Neural progenitor cell (in vitro differentiated cells): ENCODE measurements around the gene LMF1. TPM values are rescaled to one million over a fixed set of nuclear protein-coding genes. Genes with fewer than 3 reads are reported as not detected.

ENCODE experiments used
- DNase-seq: peaks from one replicate; pipeline ENCODE4 v3.0.0-alpha.2; 2016; ENCODE audit warnings: low spot score
- H2AFZ ChIP-seq: fragments of 200-600 bp; sonication (generic); replicated peaks from 2 replicates; pipeline ENCODE4 v1.6.1; 2016; ENCODE audit warnings: antibody characterized with exemption
- H3F3A ChIP-seq: fragments of 200-600 bp; sonication (generic); 2 replicates; pipeline ENCODE4 v1.6.1; 2016; ENCODE audit warnings: antibody characterized with exemption, low read depth
- H3K27ac ChIP-seq: fragments of 200-600 bp; sonication (generic); 2 replicates; pipeline ENCODE4 v1.5.1; 2016; ENCODE audit warnings: mild to moderate bottlenecking
- H3K27me3 ChIP-seq: fragments of 200-600 bp; sonication (generic); 2 replicates; pipeline ENCODE4 v1.6.1; 2016; ENCODE audit warnings: mild to moderate bottlenecking, moderate library complexity
- H3K36me3 ChIP-seq: fragments of 200-600 bp; sonication (generic); 2 replicates; pipeline ENCODE4 v1.5.1; 2016
- H3K4me1 ChIP-seq: fragments of 200-600 bp; sonication (generic); 2 replicates; pipeline ENCODE4 v1.6.1; 2016; ENCODE audit warnings: mixed run types
- H3K4me2 ChIP-seq: fragments of 200-600 bp; sonication (generic); 2 replicates; pipeline ENCODE4 v1.6.1; 2016
- H3K4me3 ChIP-seq: fragments of 200-600 bp; sonication (generic); 2 replicates; pipeline ENCODE4 v1.5.1; 2016
- H3K79me2 ChIP-seq: fragments of 200-600 bp; sonication (generic); 2 replicates; pipeline ENCODE4 v1.6.1; 2016; ENCODE audit warnings: low read depth
- H3K9ac ChIP-seq: fragments of 200-600 bp; sonication (generic); 2 replicates; pipeline ENCODE4 v1.6.1; 2016
- H3K9me3 ChIP-seq: fragments of 200-600 bp; sonication (generic); 2 replicates; pipeline ENCODE4 v1.5.1; 2016; ENCODE audit warnings: low read depth
- H4K20me1 ChIP-seq: fragments of 200-600 bp; sonication (generic); 2 replicates; pipeline ENCODE4 v1.6.1; 2016; ENCODE audit warnings: low read depth
- H3K27ac Mint-ChIP-seq: 3 replicates; pipeline ENCODE4 v1.8.0; 2021; ENCODE audit warnings: mixed read lengths
- H3K27me3 Mint-ChIP-seq: 2 replicates; pipeline ENCODE4 v1.8.0; 2022; ENCODE audit warnings: low read depth, mild to moderate bottlenecking, inconsistent platforms, moderate library complexity, mixed read lengths; ENCODE audit not compliant: insufficient read depth
- H3K36me3 Mint-ChIP-seq: 3 replicates; pipeline ENCODE4 v1.8.0; 2021; ENCODE audit warnings: mixed read lengths
- H3K4me1 Mint-ChIP-seq: 3 replicates; pipeline ENCODE4 v1.8.0; 2021; ENCODE audit warnings: mixed read lengths
- H3K4me3 Mint-ChIP-seq: 3 replicates; pipeline ENCODE4 v1.8.0; 2021; ENCODE audit warnings: mild to moderate bottlenecking, moderate library complexity, mixed read lengths
- H3K9me3 Mint-ChIP-seq: 3 replicates; pipeline ENCODE4 v1.8.0; 2020; ENCODE audit warnings: mixed read lengths
- EZH2 ChIP-seq: fragments of 200-600 bp; sonication (generic); IDR thresholded peaks from 2 replicates; pipeline ENCODE4 v1.6.1; 2017; ENCODE audit warnings: antibody characterized with exemption, mild to moderate bottlenecking, moderate library complexity
- EZH2phosphoT487 ChIP-seq: fragments of 200-600 bp; sonication (generic); IDR thresholded peaks from 2 replicates; pipeline ENCODE4 v1.6.1; 2017; ENCODE audit warnings: antibody characterized with exemption
- total RNA-seq: library from RNA; depleted of rRNA; stranded (reverse); fragments of >200 nt; gene quantifications from 2 replicates; pipeline ENCODE4 v1.2.3, GENCODE V29; 2015; ENCODE audit warnings: low replicate concordance
- TF ChIP-seq, protein P1 (sequence below): fragments of 200-600 bp; sonication (generic); IDR thresholded peaks from 2 replicates; pipeline ENCODE4 v1.5.1; 2017; ENCODE audit warnings: antibody characterized with exemption, mild to moderate bottlenecking

LMF1 gene
- total RNA-seq, 1 donor from 2014 or later, result 3.4 TPM

DNA sequence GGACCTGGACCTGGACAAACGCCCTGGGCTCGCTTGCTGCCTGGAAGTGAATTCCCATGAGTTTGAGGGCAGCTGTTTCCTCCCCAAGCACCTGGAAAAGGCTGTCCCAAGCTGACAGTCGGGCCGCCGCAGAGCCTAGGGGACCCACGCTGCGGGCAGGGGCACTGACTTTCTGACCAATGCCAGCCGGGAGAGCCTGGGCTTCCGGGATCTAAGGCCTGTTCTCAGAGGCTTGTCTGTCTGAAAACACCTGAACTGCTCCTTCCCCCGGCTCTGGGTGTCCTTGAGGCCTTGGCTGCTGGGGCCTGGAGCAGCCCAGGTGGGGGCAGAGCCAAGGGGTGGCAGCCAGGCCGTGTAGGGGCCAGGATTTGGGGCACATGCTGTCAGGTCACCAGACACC, 72.6 kb downstream of the LMF1 start:
- H3K36me3 Mint-ChIP-seq, result peaks cover 3% of the 10 kb centered on the region
- no peaks in the 10 kb centered on the region for H3K9me3 Mint-ChIP-seq
- H3K27ac Mint-ChIP-seq, result no peak overlapping the region

DNA sequence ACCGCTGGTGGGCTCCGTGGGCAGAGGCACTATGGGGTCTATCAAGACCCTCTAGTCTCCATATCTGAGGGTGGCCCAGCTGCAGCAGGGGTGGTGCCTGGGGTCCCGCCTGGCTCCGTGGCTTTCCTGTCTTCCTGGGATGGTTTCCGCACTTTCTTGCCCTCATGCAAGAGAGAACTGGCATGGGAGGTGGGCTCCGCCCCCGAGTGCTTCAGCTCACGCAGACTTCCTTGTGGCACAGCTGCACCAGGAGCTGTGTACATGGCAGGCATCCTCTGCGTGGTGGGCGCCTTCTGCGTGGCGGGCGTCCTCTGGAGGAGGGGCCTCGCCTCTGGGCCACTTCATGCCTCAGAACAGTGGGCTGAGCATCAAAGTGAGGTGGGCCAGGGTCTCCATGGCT, 73.1 kb downstream of the LMF1 start:
- Histone ChIP-seq H3K27me3 (no peaks in the 10 kb centered on the region), H3F3A (no peaks in the 10 kb centered on the region), H3K27ac (no peak overlapping the region), H3K36me3 (no peaks in the 10 kb centered on the region), H3K4me2 (no peak overlapping the region), H3K9ac (no peak overlapping the region), H3K79me2 (no peaks in the 10 kb centered on the region), H3K4me3 (no peak overlapping the region), H3K4me1 (no peaks in the 10 kb centered on the region), H3K9me3 (no peaks in the 10 kb centered on the region), H2AFZ (no peak overlapping the region), H4K20me1 (peaks cover 9% of the 10 kb centered on the region)
- Mint-ChIP-seq H3K27ac (no peak overlapping the region), H3K4me1 (peaks cover 15% of the 10 kb centered on the region), H3K4me3 (no peak overlapping the region), H3K36me3 (peaks cover 3% of the 10 kb centered on the region), H3K9me3 (no peaks in the 10 kb centered on the region), H3K27me3 (peaks cover 6% of the 10 kb centered on the region)
- no peak for DNase-seq
- TF ChIP-seq EZH2, result no peak
- TF ChIP-seq EZH2phosphoT487, result no peak
- TF ChIP-seq, protein P1, sequence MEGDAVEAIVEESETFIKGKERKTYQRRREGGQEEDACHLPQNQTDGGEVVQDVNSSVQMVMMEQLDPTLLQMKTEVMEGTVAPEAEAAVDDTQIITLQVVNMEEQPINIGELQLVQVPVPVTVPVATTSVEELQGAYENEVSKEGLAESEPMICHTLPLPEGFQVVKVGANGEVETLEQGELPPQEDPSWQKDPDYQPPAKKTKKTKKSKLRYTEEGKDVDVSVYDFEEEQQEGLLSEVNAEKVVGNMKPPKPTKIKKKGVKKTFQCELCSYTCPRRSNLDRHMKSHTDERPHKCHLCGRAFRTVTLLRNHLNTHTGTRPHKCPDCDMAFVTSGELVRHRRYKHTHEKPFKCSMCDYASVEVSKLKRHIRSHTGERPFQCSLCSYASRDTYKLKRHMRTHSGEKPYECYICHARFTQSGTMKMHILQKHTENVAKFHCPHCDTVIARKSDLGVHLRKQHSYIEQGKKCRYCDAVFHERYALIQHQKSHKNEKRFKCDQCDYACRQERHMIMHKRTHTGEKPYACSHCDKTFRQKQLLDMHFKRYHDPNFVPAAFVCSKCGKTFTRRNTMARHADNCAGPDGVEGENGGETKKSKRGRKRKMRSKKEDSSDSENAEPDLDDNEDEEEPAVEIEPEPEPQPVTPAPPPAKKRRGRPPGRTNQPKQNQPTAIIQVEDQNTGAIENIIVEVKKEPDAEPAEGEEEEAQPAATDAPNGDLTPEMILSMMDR, result no peak

More for the DNA sequence above, 72.6 kb downstream of the LMF1 start:
- H3K4me3 ChIP-seq, result no peak overlapping the region
- Mint-ChIP-seq H3K4me1 (peaks cover 15% of the 10 kb centered on the region), H3K4me3 (no peak overlapping the region), H3K27me3 (peaks cover 6% of the 10 kb centered on the region)
- no peak overlapping the region for H2AFZ ChIP-seq
- no peaks in the 10 kb centered on the region for H3K27me3 ChIP-seq
- H3K4me1 ChIP-seq, result no peaks in the 10 kb centered on the region
- H3K79me2 ChIP-seq, result no peaks in the 10 kb centered on the region
- no peak overlapping the region for H3K4me2 ChIP-seq
- H3K9ac ChIP-seq, result no peak overlapping the region
- H3K27ac ChIP-seq, result no peak overlapping the region
- no peak for DNase-seq
- TF ChIP-seq EZH2, result no peak
- no peak for TF ChIP-seq EZH2phosphoT487
- TF ChIP-seq, protein P1, result no peak
- no peaks in the 10 kb centered on the region for H3K9me3 ChIP-seq
- H3K36me3 ChIP-seq, result no peaks in the 10 kb centered on the region
- no peaks in the 10 kb centered on the region for H3F3A ChIP-seq
- H4K20me1 ChIP-seq, result peaks cover 4% of the 10 kb centered on the region

GRCh38 chr16:897200-897543, 73.6 kb downstream of the LMF1 start:
- Mint-ChIP-seq H3K4me1 (peaks cover 15% of the 10 kb centered on the region), H3K27ac (no peak overlapping the region), H3K36me3 (peaks cover 3% of the 10 kb centered on the region), H3K27me3 (peaks cover 6% of the 10 kb centered on the region), H3K4me3 (no peak overlapping the region), H3K9me3 (no peaks in the 10 kb centered on the region)
- H3K27me3 ChIP-seq, result no peaks in the 10 kb centered on the region
- H3K36me3 ChIP-seq, result no peaks in the 10 kb centered on the region
- H3K4me3 ChIP-seq, result no peak overlapping the region
- H3K79me2 ChIP-seq, result no peaks in the 10 kb centered on the region
- H4K20me1 ChIP-seq, result peaks cover 10% of the 10 kb centered on the region
- H3F3A ChIP-seq, result no peaks in the 10 kb centered on the region
- H3K9ac ChIP-seq, result no peak overlapping the region
- H3K9me3 ChIP-seq, result no peaks in the 10 kb centered on the region
- no peaks in the 10 kb centered on the region for H3K4me1 ChIP-seq
- DNase-seq, result no peak
- TF ChIP-seq, protein P1, result peak; percentile 30
- no peak for TF ChIP-seq EZH2phosphoT487
- no peak overlapping the region for H3K4me2 ChIP-seq
- no peak overlapping the region for H3K27ac ChIP-seq
- H2AFZ ChIP-seq, result no peak overlapping the region
